IMR-90 (cell line): ENCODE results near the gene IMP3. TPM values are rescaled to one million over a fixed set of nuclear protein-coding genes. Genes with fewer than 3 reads are reported as not detected.

ENCODE experiments used
- ATAC-seq: fragments of 200-7000 bp; cut with Tn5 transposase; 2 replicates; pipeline ENCODE4 v1.9.1; 2020; ENCODE audit warnings: low read depth, mild to moderate bottlenecking, moderate library complexity
- BruUV-seq: library from RNA; stranded (reverse); fragments of 400-500 nt; replicated peaks from 2 replicates; lab custom pipeline; 2021; lab: Mats Ljungman, UMichigan
- CTCF ChIA-PET: fragments of 300-600 bp; formaldehyde crosslinking; extraction: SDS; loops from one replicate; lab custom pipeline; 2021; ENCODE audit warnings: antibody characterized with exemption; lab: Yijun Ruan, JAX
- POLR2A ChIA-PET: fragments of 300-600 bp; sonication (Branson Sonifier 250); formaldehyde crosslinking; loops from one replicate; lab custom pipeline; 2022; ENCODE audit warnings: antibody characterized with exemption; ENCODE audit not compliant: unreplicated experiment; lab: Charles Lee
- DNase-seq: peaks from one replicate; pipeline ENCODE4 v3.0.0; 2013
- H2AFZ ChIP-seq: replicated peaks from 2 replicates; pipeline ENCODE3; 2013; ENCODE audit warnings: low read length, mild to moderate bottlenecking; ENCODE audit not compliant: poor library complexity
- H2AK5ac ChIP-seq: 2 replicates; pipeline ENCODE4 v1.6.1; 2013; ENCODE audit warnings: low read depth, low read length, inconsistent platforms
- H2AK9ac ChIP-seq: replicated peaks from 2 replicates; pipeline ENCODE3; 2013; ENCODE audit warnings: mild to moderate bottlenecking, low read depth, low read length, moderate library complexity; ENCODE audit not compliant: poor library complexity
- H2BK120ac ChIP-seq: 2 replicates; pipeline ENCODE4 v1.6.1; 2013; ENCODE audit warnings: low read depth, low read length, inconsistent platforms
- H2BK15ac ChIP-seq: 3 replicates; pipeline ENCODE4 v1.6.1; 2013; ENCODE audit warnings: low read depth, low read length, inconsistent platforms
- H2BK20ac ChIP-seq: 2 replicates; pipeline ENCODE4 v1.6.1; 2013; ENCODE audit warnings: low read depth, mild to moderate bottlenecking, inconsistent platforms, low read length, moderate library complexity
- H2BK5ac ChIP-seq: 2 replicates; pipeline ENCODE4 v1.6.1; 2013; ENCODE audit warnings: mild to moderate bottlenecking, low read depth, low read length, inconsistent platforms; ENCODE audit not compliant: poor library complexity, severe bottlenecking
- H3K14ac ChIP-seq: replicated peaks from 2 replicates; pipeline ENCODE4 v1.6.1; 2013; ENCODE audit warnings: low read depth, low read length, inconsistent platforms
- H3K18ac ChIP-seq: 2 replicates; pipeline ENCODE4 v1.6.1; 2013; ENCODE audit warnings: low read depth, low read length, control low read depth
- H3K23ac ChIP-seq: 2 replicates; pipeline ENCODE4 v1.6.1; 2013; ENCODE audit warnings: low read depth, low read length, inconsistent platforms
- H3K27ac ChIP-seq: 2 replicates; pipeline ENCODE4 v1.5.1; 2013; ENCODE audit warnings: mild to moderate bottlenecking, control low read depth, low read length; ENCODE audit not compliant: insufficient read depth
- H3K27me3 ChIP-seq: 2 replicates; pipeline ENCODE4 v1.6.1; 2013; ENCODE audit warnings: low read length; ENCODE audit not compliant: control insufficient read depth, insufficient read depth
- H3K36me3 ChIP-seq: 2 replicates; pipeline ENCODE4 v1.6.1; 2013; ENCODE audit warnings: low read length, mixed read lengths; ENCODE audit not compliant: control insufficient read depth, insufficient read depth
- H3K4ac ChIP-seq: 2 replicates; pipeline ENCODE4 v1.6.1; 2013; ENCODE audit warnings: low read depth, low read length, inconsistent platforms
- H3K4me1 ChIP-seq: 2 replicates; pipeline ENCODE4 v1.6.1; 2013; ENCODE audit warnings: low read length, mixed read lengths; ENCODE audit not compliant: control insufficient read depth, insufficient read depth
- H3K4me2 ChIP-seq: 2 replicates; pipeline ENCODE4 v1.6.1; 2013; ENCODE audit warnings: low read depth, mild to moderate bottlenecking, control low read depth, low read length, moderate library complexity
- H3K4me3 ChIP-seq: 2 replicates; pipeline ENCODE4 v1.5.1; 2013; ENCODE audit warnings: low read depth, mild to moderate bottlenecking, control low read depth, low read length, moderate library complexity; ENCODE audit not compliant: insufficient read depth
- H3K56ac ChIP-seq: 2 replicates; pipeline ENCODE4 v1.6.1; 2013; ENCODE audit warnings: low read length, inconsistent platforms; ENCODE audit not compliant: insufficient read depth; ENCODE audit errors: extremely low read depth
- H3K79me1 ChIP-seq, 2 experiments: 2 replicates each; pipeline ENCODE4 v1.6.1; 2013; ENCODE audit warnings: low read length in 2 of 2, inconsistent platforms in 1 of 2, low read depth in 1 of 2
- H3K9ac ChIP-seq: 2 replicates; pipeline ENCODE4 v1.6.1; 2013; ENCODE audit warnings: low read depth, low read length, control low read depth
- H3K9me1 ChIP-seq: 2 replicates; pipeline ENCODE4 v1.6.1; 2013; ENCODE audit warnings: low read length, inconsistent platforms; ENCODE audit not compliant: insufficient read depth
- H3K9me3 ChIP-seq: 2 replicates; pipeline ENCODE4 v1.6.1; 2013; ENCODE audit warnings: low read length; ENCODE audit not compliant: control insufficient read depth, insufficient read depth
- H4K20me1 ChIP-seq: 2 replicates; pipeline ENCODE4 v1.6.1; 2013; ENCODE audit warnings: low read length, inconsistent platforms; ENCODE audit not compliant: insufficient read depth
- H4K5ac ChIP-seq: 2 replicates; pipeline ENCODE4 v1.6.1; 2013; ENCODE audit warnings: mild to moderate bottlenecking, low read depth, low read length, control low read depth
- H4K8ac ChIP-seq, 2 experiments: 2 replicates each; pipeline ENCODE4 v1.6.1; 2013; ENCODE audit warnings: low read depth in 2 of 2, low read length in 2 of 2, control low read depth in 1 of 2, inconsistent platforms in 1 of 2
- H4K91ac ChIP-seq: 2 replicates; pipeline ENCODE4 v1.6.1; 2013; ENCODE audit warnings: low read depth, low read length, inconsistent platforms; ENCODE audit not compliant: insufficient read depth
- FOS ChIP-seq: fragments of 150-350 bp; IDR thresholded peaks from 2 replicates; pipeline ENCODE4 v1.6.1; 2016; ENCODE audit warnings: low read depth, low read length
- WGBS, 2 experiments: methylation state at CpG; one replicate each; pipeline versions ENCODE4 v1.1.5 to v1.1.7; 2013; ENCODE audit warnings: missing lambda C conversion rate in 2 of 2; ENCODE audit not compliant: insufficient read length in 1 of 2; ENCODE audit errors: extremely low coverage in 2 of 2; 5-methylcytosine and 5-hydroxymethylcytosine counted together
- dilution Hi-C: fragments of 300-500 bp; cut with HindIII; formaldehyde crosslinking; loops from one replicate; pipeline ENCODE4 v1.14.3; 2018; ENCODE audit warnings: low sequenced_read_pairs; ENCODE audit not compliant: unreplicated experiment
- in situ Hi-C: fragments of 300-500 bp; cut with MboI; formaldehyde crosslinking; loops from 3 replicates; pipeline ENCODE4 v1.14.3; 2019; ENCODE audit warnings: low sequenced_read_pairs, inconsistent platforms, mixed read lengths
- intact Hi-C: fragments of 100-400 bp; cut with micrococcal nuclease; formaldehyde crosslinking; loops from 2 replicates; pipeline ENCODE4 v1.10.0; 2022
- polyA plus RNA-seq, 3 experiments: library from polyadenylated mRNA; depleted of rRNA; stranded (reverse); fragments of >200 nt; gene quantifications; 2 replicates each; pipeline ENCODE4 v1.2.3, GENCODE V29; 2012; ENCODE audit warnings: low replicate concordance in 1 of 3
- total RNA-seq: library from RNA; depleted of rRNA; stranded (reverse); fragments of >200 nt; gene quantifications from 2 replicates; pipeline ENCODE4 v1.2.3, GENCODE V29; 2012
- TF ChIP-seq, protein P1 (sequence below): fragments of 150-350 bp; IDR thresholded peaks from 2 replicates; pipeline ENCODE4 v1.6.1; 2017; ENCODE audit warnings: mild to moderate bottlenecking, antibody characterized with exemption, low read length, low read depth

The IMP3 gene
- total and polyA plus RNA-seq, 2 of the 4 experiments (the other 2 are of a cell fraction) = 42.1 to 59.3 TPM

DNA sequence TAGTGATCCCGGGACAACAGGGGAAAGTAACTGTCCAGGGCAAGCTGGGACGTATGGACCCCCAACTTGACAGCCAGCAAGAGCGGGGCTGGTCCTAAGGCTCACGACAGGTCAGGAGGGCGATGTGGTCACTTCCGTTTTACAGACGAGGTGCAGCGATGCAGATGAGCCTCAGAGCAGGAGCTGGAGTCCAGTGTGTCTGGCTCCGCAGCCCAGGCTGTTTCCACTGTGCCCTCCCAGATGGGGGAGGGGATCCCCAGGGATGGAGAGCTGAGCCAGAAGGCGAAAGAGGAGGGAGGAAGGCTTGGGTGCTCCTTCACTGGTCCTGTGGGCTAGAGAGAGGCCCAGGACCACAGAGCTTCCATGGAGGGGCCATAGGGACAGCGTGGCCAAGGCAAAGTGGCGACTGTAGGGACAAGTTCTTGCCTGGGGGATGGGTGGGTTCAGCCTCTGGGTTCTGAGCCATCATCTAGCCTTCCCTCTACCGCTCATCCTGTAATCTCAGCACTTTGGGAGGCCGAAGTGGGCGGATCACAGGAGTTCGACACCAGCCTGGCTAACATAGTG is 13.4 kb upstream of the IMP3 start:
- ChIA-PET POLR2A (no interaction called here), CTCF (no interaction called here)
- DNase-seq = no peak
- no peak overlapping the region for H2BK15ac ChIP-seq
- intact Hi-C loops = no loop called here
- 0 out of 2 replicates have a peak overlapping the region, but pooled peaks have one; percentile 4 for H3K9ac ChIP-seq
- no peak overlapping the region for H4K8ac ChIP-seq
- H3K14ac ChIP-seq = no peak overlapping the region
- H3K4me3 ChIP-seq = no peak overlapping the region
- H2BK20ac ChIP-seq = no peak overlapping the region
- peaks cover 49% of the 10 kb centered on the region for H3K9me1 ChIP-seq
- no peak for ATAC-seq
- no peak overlapping the region for H2BK5ac ChIP-seq
- no peak overlapping the region for H2BK120ac ChIP-seq
- peak overlapping the region; percentile 35; the same call in 1 of the 2 replicates for H2AK5ac ChIP-seq
- no peak overlapping the region for H3K4ac ChIP-seq
- no peaks in the 10 kb centered on the region for H3K9me3 ChIP-seq
- peaks cover 41% of the 10 kb centered on the region for H3K4me1 ChIP-seq
- no peak overlapping the region for H3K56ac ChIP-seq
- H3K18ac ChIP-seq = no peak overlapping the region
- peaks cover 66% of the 10 kb centered on the region for H3K36me3 ChIP-seq
- in situ Hi-C loops = no loop called here
- no peaks in the 10 kb centered on the region for H3K27me3 ChIP-seq
- H4K91ac ChIP-seq = no peak overlapping the region
- 86% methylated on average over 7 of the region's 16 CpGs; no CpG with 5 or more reads in 1 of the 2 experiments for WGBS, 2 experiments
- peaks cover 96% of the 10 kb centered on the region for H4K20me1 ChIP-seq
- H3K23ac ChIP-seq = no peak overlapping the region
- peak overlapping the region; percentile 29 for H2AFZ ChIP-seq
- TF ChIP-seq, protein P1, sequence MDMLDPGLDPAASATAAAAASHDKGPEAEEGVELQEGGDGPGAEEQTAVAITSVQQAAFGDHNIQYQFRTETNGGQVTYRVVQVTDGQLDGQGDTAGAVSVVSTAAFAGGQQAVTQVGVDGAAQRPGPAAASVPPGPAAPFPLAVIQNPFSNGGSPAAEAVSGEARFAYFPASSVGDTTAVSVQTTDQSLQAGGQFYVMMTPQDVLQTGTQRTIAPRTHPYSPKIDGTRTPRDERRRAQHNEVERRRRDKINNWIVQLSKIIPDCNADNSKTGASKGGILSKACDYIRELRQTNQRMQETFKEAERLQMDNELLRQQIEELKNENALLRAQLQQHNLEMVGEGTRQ = no peak
- TF ChIP-seq FOS = no peak
- no peak overlapping the region for H3K27ac ChIP-seq
- H3K4me2 ChIP-seq = peak overlapping the region; percentile 22
- H2AK9ac ChIP-seq = peak overlapping the region; percentile 7
- no peak overlapping the region for H4K5ac ChIP-seq
- peaks cover 26 to 98% of the 10 kb centered on the region in 2 experiments for H3K79me1 ChIP-seq
- dilution Hi-C loops = no loop called here
- no TSS peak for BruUV-seq
